Astrocyte (in vitro differentiated cells and primary cell): ENCODE measurements around the gene HEMGN. TPM values are rescaled to one million over a fixed set of nuclear protein-coding genes. Genes with fewer than 3 reads are reported as not detected.
"Not testable (repeated sequence)": the region's sequence is repeated elsewhere in the genome, so short reads cannot be mapped to it uniquely, and the experiment has no call there.

Source experiments
- DNase-seq: peaks from one replicate; pipeline ENCODE4 v3.0.0-alpha.2; 2010; ENCODE audit warnings: low read depth
- FAIRE-seq: peaks from 2 replicates; lab custom pipeline; 2011; peaks lifted over from hg19 to GRCh38; lab: Jason Lieb, UNC
- H2AFZ ChIP-seq: 2 replicates; pipeline ENCODE4 v1.6.0; 2012; ENCODE audit warnings: low read depth, low read length, inconsistent platforms
- H3K27ac ChIP-seq: 2 replicates; pipeline ENCODE4 v1.5.1; 2011; ENCODE audit warnings: low read depth, low read length, inconsistent platforms
- H3K27me3 ChIP-seq: 2 replicates; pipeline ENCODE4 v1.6.0; 2011; ENCODE audit warnings: low read length, inconsistent platforms; ENCODE audit not compliant: insufficient read depth
- H3K36me3 ChIP-seq: 2 replicates; pipeline ENCODE4 v1.5.1; 2011; ENCODE audit warnings: low read length, inconsistent platforms; ENCODE audit not compliant: insufficient read depth
- H3K4me1 ChIP-seq: 2 replicates; pipeline ENCODE4 v1.5.1; 2011; ENCODE audit warnings: low read length, inconsistent platforms; ENCODE audit not compliant: insufficient read depth
- H3K4me2 ChIP-seq: 2 replicates; pipeline ENCODE4 v1.6.0; 2012; ENCODE audit warnings: low read length, inconsistent platforms
- H3K4me3 ChIP-seq: 2 replicates; pipeline ENCODE4 v1.5.1; 2011; ENCODE audit warnings: low read depth, mild to moderate bottlenecking, low read length, inconsistent platforms; ENCODE audit not compliant: insufficient read depth
- H3K79me2 ChIP-seq: 2 replicates; pipeline ENCODE4 v1.6.0; 2012; ENCODE audit warnings: mild to moderate bottlenecking, low read length, inconsistent platforms; ENCODE audit not compliant: insufficient read depth
- H3K9ac ChIP-seq: 2 replicates; pipeline ENCODE4 v1.6.0; 2012; ENCODE audit warnings: mild to moderate bottlenecking, low read length, inconsistent platforms
- H3K9me3 ChIP-seq: 2 replicates; pipeline ENCODE4 v1.5.1; 2012; ENCODE audit warnings: low read depth, mild to moderate bottlenecking, low read length, inconsistent platforms; ENCODE audit not compliant: insufficient read depth
- H4K20me1 ChIP-seq: 2 replicates; pipeline ENCODE4 v1.6.0; 2012; ENCODE audit warnings: low read length, inconsistent platforms; ENCODE audit not compliant: insufficient read depth
- H3K27ac Mint-ChIP-seq: one replicate; pipeline ENCODE4 v1.8.0; 2021; ENCODE audit warnings: mild to moderate bottlenecking, mixed read lengths; ENCODE audit not compliant: unreplicated experiment
- H3K27me3 Mint-ChIP-seq: one replicate; pipeline ENCODE4 v1.8.0; 2021; ENCODE audit warnings: low read depth, mixed read lengths; ENCODE audit not compliant: unreplicated experiment
- H3K36me3 Mint-ChIP-seq: one replicate; pipeline ENCODE4 v1.8.0; 2021; ENCODE audit warnings: low read depth, mixed read lengths; ENCODE audit not compliant: unreplicated experiment
- H3K4me1 Mint-ChIP-seq: one replicate; pipeline ENCODE4 v1.8.0; 2021; ENCODE audit warnings: low read depth, mixed read lengths; ENCODE audit not compliant: unreplicated experiment
- H3K4me3 Mint-ChIP-seq: one replicate; pipeline ENCODE4 v1.8.0; 2021; ENCODE audit warnings: mild to moderate bottlenecking, moderate library complexity, mixed read lengths; ENCODE audit not compliant: unreplicated experiment
- H3K9me3 Mint-ChIP-seq: one replicate; pipeline ENCODE4 v1.8.0; 2021; ENCODE audit warnings: mild to moderate bottlenecking, mixed read lengths; ENCODE audit not compliant: unreplicated experiment
- EZH2 ChIP-seq: IDR thresholded peaks from 2 replicates; pipeline ENCODE4 v1.6.1; 2012; ENCODE audit warnings: mild to moderate bottlenecking, low read length, inconsistent platforms; ENCODE audit not compliant: insufficient read depth
- total RNA-seq: library from RNA; stranded (reverse); gene quantifications from 2 replicates; pipeline ENCODE4 v1.2.1, GENCODE V29; 2021
- TF ChIP-seq, protein P1 (sequence below): IDR thresholded peaks from 2 replicates; pipeline ENCODE4 v1.5.1; 2011; ENCODE audit warnings: low read depth, mild to moderate bottlenecking, inconsistent platforms, low read length, moderate library complexity; ENCODE audit not compliant: insufficient read depth

HEMGN gene
- total RNA-seq, 1 donor from 2014 or later = not detected

DNA sequence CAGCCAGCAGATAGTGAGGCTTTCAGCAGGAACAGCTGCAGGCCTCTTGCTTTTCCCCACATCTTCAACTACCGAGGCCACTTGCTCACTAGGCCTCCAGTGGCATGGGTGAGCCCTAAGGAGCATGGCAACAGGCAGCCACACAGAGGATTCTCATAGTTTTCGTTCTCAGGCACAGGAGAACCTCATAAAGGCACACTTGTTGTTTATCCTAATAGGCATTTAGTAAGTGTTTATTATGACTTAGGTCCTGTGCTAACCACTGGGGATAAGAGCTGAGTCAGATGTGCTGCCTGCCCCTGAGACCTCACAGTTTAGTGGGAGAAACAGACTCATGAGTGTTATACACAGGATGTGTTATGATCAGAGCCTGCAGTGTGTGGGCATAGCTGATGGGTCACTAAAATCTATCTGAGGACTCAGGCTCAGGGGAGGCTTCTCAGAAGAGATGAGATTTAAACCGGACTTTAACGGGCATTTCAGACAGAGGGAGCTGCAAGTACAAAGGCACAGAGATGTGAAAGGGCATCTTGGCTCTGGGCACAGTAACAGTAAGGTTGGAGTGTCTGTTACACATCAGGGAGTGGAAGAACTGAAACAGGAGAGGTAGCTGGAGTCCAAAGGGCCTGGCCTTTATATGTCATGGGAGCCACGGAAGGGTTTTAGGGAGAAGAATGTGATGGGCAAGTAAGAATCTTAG lies 21.0 kb upstream of the HEMGN start:
- Mint-ChIP-seq H3K36me3 (no peaks in the 10 kb centered on the region), H3K9me3 (no peaks in the 10 kb centered on the region), H3K27me3 (peaks cover 4% of the 10 kb centered on the region), H3K27ac (no peak overlapping the region), H3K4me1 (peaks cover 5% of the 10 kb centered on the region), H3K4me3 (no peak overlapping the region)
- FAIRE-seq (no peak), DNase-seq (peak; percentile 41)
- Histone ChIP-seq H3K4me1 (no peaks in the 10 kb centered on the region), H3K4me3 (no peak overlapping the region), H3K27me3 (peaks cover 13% of the 10 kb centered on the region), H2AFZ (no peak overlapping the region), H3K9ac (no peak overlapping the region), H3K79me2 (no peaks in the 10 kb centered on the region), H4K20me1 (no peaks in the 10 kb centered on the region), H3K4me2 (no peak overlapping the region), H3K27ac (no peak overlapping the region), H3K36me3 (no peaks in the 10 kb centered on the region), H3K9me3 (no peaks in the 10 kb centered on the region)
- TF ChIP-seq EZH2 = no peak
- TF ChIP-seq, protein P1, sequence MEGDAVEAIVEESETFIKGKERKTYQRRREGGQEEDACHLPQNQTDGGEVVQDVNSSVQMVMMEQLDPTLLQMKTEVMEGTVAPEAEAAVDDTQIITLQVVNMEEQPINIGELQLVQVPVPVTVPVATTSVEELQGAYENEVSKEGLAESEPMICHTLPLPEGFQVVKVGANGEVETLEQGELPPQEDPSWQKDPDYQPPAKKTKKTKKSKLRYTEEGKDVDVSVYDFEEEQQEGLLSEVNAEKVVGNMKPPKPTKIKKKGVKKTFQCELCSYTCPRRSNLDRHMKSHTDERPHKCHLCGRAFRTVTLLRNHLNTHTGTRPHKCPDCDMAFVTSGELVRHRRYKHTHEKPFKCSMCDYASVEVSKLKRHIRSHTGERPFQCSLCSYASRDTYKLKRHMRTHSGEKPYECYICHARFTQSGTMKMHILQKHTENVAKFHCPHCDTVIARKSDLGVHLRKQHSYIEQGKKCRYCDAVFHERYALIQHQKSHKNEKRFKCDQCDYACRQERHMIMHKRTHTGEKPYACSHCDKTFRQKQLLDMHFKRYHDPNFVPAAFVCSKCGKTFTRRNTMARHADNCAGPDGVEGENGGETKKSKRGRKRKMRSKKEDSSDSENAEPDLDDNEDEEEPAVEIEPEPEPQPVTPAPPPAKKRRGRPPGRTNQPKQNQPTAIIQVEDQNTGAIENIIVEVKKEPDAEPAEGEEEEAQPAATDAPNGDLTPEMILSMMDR = no peak

DNA sequence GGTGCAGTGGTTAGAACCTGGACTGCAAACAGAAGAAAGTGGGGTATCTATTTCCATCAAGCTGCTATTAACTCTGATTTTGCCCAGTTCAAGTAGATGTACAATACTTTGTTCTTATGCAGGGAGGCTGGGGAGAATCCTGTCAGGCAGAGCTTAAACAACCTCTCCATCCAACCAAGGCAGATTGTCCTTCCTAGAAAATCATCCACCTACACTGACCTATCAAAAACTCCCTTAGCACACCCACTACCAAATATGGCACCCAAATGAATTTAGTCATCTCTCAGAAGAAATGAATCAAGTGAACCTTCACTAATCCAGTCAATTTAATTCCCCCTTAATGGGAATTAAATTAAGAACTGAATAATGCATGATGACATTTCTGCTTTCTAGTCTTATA lies 18.4 kb upstream of the HEMGN start:
- DNase-seq = no peak
- no peak overlapping the region for H3K9ac ChIP-seq
- no peak overlapping the region for H3K27ac ChIP-seq
- FAIRE-seq = no peak
- Mint-ChIP-seq H3K36me3 (no peaks in the 10 kb centered on the region), H3K27ac (no peak overlapping the region), H3K9me3 (peaks cover 1% of the 10 kb centered on the region), H3K4me1 (peaks cover 5% of the 10 kb centered on the region), H3K27me3 (peaks cover 5% of the 10 kb centered on the region), H3K4me3 (no peak overlapping the region)
- no peak for TF ChIP-seq EZH2
- TF ChIP-seq, protein P1 = no peak
- no peaks in the 10 kb centered on the region for H4K20me1 ChIP-seq
- H3K36me3 ChIP-seq = no peaks in the 10 kb centered on the region
- H3K27me3 ChIP-seq = peaks cover 12% of the 10 kb centered on the region
- no peak overlapping the region for H3K4me3 ChIP-seq
- H2AFZ ChIP-seq = no peak overlapping the region
- H3K9me3 ChIP-seq = no peaks in the 10 kb centered on the region
- no peak overlapping the region for H3K4me2 ChIP-seq
- no peaks in the 10 kb centered on the region for H3K4me1 ChIP-seq
- no peaks in the 10 kb centered on the region for H3K79me2 ChIP-seq

DNA sequence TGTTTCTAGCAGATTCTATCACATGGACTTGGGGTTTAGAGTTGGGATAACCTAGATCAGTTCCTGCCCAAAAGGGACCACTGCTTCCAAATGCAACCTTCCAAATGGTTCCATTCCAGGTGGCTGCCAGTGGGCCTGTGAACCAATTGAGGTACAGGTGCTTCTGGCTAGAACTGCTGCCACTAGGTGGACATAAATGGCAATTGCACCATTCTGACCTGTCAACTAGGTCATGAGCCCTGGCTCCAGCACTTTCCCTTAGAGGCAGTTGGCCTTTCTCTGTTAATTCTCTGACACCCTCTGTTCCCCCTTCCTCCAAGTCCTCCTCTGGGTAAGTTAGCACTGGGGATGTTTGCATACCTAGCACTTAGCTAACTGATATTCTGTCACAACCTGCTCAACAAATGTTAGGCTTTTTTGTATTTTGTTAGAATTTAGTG lies 16.6 kb upstream of the HEMGN start:
- no peaks in the 10 kb centered on the region for H3K79me2 ChIP-seq
- no peak overlapping the region for H3K27ac Mint-ChIP-seq
- no peak overlapping the region for H3K27ac ChIP-seq
- H3K36me3 Mint-ChIP-seq = no peaks in the 10 kb centered on the region
- no peaks in the 10 kb centered on the region for H3K36me3 ChIP-seq
- H3K4me3 ChIP-seq = no peak overlapping the region
- no peak overlapping the region for H3K4me2 ChIP-seq
- no peaks in the 10 kb centered on the region for H3K9me3 ChIP-seq
- TF ChIP-seq EZH2 = no peak
- TF ChIP-seq, protein P1 = peak; percentile 43
- peaks cover 9% of the 10 kb centered on the region for H3K9me3 Mint-ChIP-seq
- no peaks in the 10 kb centered on the region for H3K4me1 ChIP-seq
- peaks cover 12% of the 10 kb centered on the region for H3K27me3 ChIP-seq
- H4K20me1 ChIP-seq = no peaks in the 10 kb centered on the region
- H2AFZ ChIP-seq = no peak overlapping the region
- no peak overlapping the region for H3K9ac ChIP-seq
- FAIRE-seq (no peak), DNase-seq (peak; percentile 3)
- peaks cover 5% of the 10 kb centered on the region for H3K4me1 Mint-ChIP-seq
- H3K27me3 Mint-ChIP-seq = peaks cover 14% of the 10 kb centered on the region
- H3K4me3 Mint-ChIP-seq = no peak overlapping the region

DNA sequence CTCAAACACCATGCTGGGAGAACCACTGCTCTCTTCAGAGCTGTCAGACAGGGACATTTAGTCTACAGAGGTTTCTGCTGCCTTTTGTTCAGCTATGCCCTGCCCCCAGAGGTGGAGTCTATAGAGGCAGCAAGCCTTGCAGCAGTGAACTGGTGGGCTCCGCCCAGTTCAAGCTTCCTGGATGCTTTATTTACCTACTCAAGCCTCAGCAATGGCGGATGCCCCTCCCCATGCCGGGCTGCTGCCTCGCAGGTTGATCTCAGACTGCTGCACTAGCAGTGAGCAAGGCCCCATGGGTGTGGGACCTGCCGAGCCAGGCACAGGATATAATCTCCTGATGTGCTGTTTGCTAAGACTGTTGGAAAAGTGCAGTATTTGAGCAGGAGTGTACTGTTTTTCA lies 12.9 kb upstream of the HEMGN start:
- not testable (repeated sequence) for H4K20me1 ChIP-seq, H3K27ac ChIP-seq, FAIRE-seq, H3K79me2 ChIP-seq, H3K36me3 ChIP-seq, H3K36me3 Mint-ChIP-seq, H3K4me3 ChIP-seq, H3K4me2 ChIP-seq, H2AFZ ChIP-seq, H3K4me1 Mint-ChIP-seq, H3K9me3 ChIP-seq, H3K9ac ChIP-seq, H3K27ac Mint-ChIP-seq, H3K4me3 Mint-ChIP-seq, H3K4me1 ChIP-seq, DNase-seq
- H3K27me3 ChIP-seq = peaks cover 12% of the 10 kb centered on the region
- peaks cover 27% of the 10 kb centered on the region for H3K9me3 Mint-ChIP-seq
- H3K27me3 Mint-ChIP-seq = peaks cover 50% of the 10 kb centered on the region
